ENCODE results near the gene ST3GAL4. TPM values are rescaled to one million over a fixed set of nuclear protein-coding genes. Genes with fewer than 3 reads are reported as not detected.
"Not testable (repeated sequence)": the region's sequence is repeated elsewhere in the genome, so short reads cannot be mapped to it uniquely, and the experiment has no call there.

The ST3GAL4 gene
- polyA plus RNA-seq, 1 donor (not counting 4 experiments of a cell fraction or from before 2014, with no cell fraction given): 24.6 TPM

- H3K4me3 ChIP-seq (ENCODE audit: control insufficient read depth in 2 of 3, extremely low read depth in 1 of 3, insufficient read depth in 2 of 3, low read depth in 1 of 3, low read length in 3 of 3); H3K4me2 ChIP-seq (ENCODE audit: control insufficient read depth, extremely low read depth, insufficient read depth, low read depth, low read length); H4K20me1 ChIP-seq (ENCODE audit: control insufficient read depth, extremely low read depth, insufficient read depth, low read length); H3K9me3 ChIP-seq (ENCODE audit: control insufficient read depth, low read depth, low read length); H2AFZ ChIP-seq (ENCODE audit: control insufficient read depth, low read length); dilution Hi-C loops (cut with MboI; ENCODE audit: extremely low pct_ligation_motif_present, low sequenced_read_pairs); H3K27ac ChIP-seq (ENCODE audit: control insufficient read depth, insufficient read depth, low read length); H3K9me1 ChIP-seq (ENCODE audit: control insufficient read depth, extremely low read depth, insufficient read depth, low read length); H3K9ac ChIP-seq (ENCODE audit: control insufficient read depth, extremely low read depth, insufficient read depth, low read length); H3K27me3 ChIP-seq (ENCODE audit: control insufficient read depth, extremely low read depth, insufficient read depth, low read length); FAIRE-seq; H3K36me3 ChIP-seq (ENCODE audit: control insufficient read depth in 2 of 2, extremely low read depth in 1 of 2, insufficient read depth in 2 of 2, low read length in 2 of 2); DNase-seq (ENCODE audit: low read depth, low spot score): not testable (repeated sequence)
- peaks cover 11% of the 10 kb centered on the region for H3K79me2 ChIP-seq (ENCODE audit: control insufficient read depth, insufficient read depth, low read length)
- peaks cover 33% of the 10 kb centered on the region for H3K4me1 ChIP-seq (ENCODE audit: control insufficient read depth, extremely low read depth, insufficient read depth, low read length)
These were observed 40.8 kb downstream of the ST3GAL4 start for GRCh38 chr11:126396266-126396665.

GRCh38 chr11:126396965-126397364, 41.5 kb downstream of the ST3GAL4 start:
- Histone ChIP-seq H3K4me3 (ENCODE audit: control insufficient read depth in 2 of 3, extremely low read depth in 1 of 3, insufficient read depth in 2 of 3, low read depth in 1 of 3, low read length in 3 of 3) (no peak overlapping the region), H4K20me1 (ENCODE audit: control insufficient read depth, extremely low read depth, insufficient read depth, low read length) (no peaks in the 10 kb centered on the region), H2AFZ (ENCODE audit: control insufficient read depth, low read length) (no peak overlapping the region), H3K9me3 (ENCODE audit: control insufficient read depth, low read depth, low read length) (no peaks in the 10 kb centered on the region), H3K9ac (ENCODE audit: control insufficient read depth, extremely low read depth, insufficient read depth, low read length) (no peak overlapping the region), H3K4me1 (ENCODE audit: control insufficient read depth, extremely low read depth, insufficient read depth, low read length) (peaks cover 26% of the 10 kb centered on the region), H3K36me3 (ENCODE audit: control insufficient read depth in 2 of 2, extremely low read depth in 1 of 2, insufficient read depth in 2 of 2, low read length in 2 of 2) (no peaks in the 10 kb centered on the region), H3K27ac (ENCODE audit: control insufficient read depth, insufficient read depth, low read length) (no peak overlapping the region), H3K9me1 (ENCODE audit: control insufficient read depth, extremely low read depth, insufficient read depth, low read length) (no peaks in the 10 kb centered on the region), H3K4me2 (ENCODE audit: control insufficient read depth, extremely low read depth, insufficient read depth, low read depth, low read length) (no peak overlapping the region), H3K79me2 (ENCODE audit: control insufficient read depth, insufficient read depth, low read length) (peaks cover 8% of the 10 kb centered on the region), H3K27me3 (ENCODE audit: control insufficient read depth, extremely low read depth, insufficient read depth, low read length) (no peaks in the 10 kb centered on the region)
- TF ChIP-seq CTCF (optimal IDR thresholded peaks at IDR 0.05 in 1 of 3, IDR thresholded peaks at IDR 0.05 in 1 of 3, conservative IDR thresholded peaks at IDR 0.05 in 1 of 3; ENCODE audit: extremely low read depth in 1 of 3, insufficient read depth in 2 of 3, low read length in 3 of 3) (no peak), EZH2 (IDR thresholded peaks at IDR 0.05; ENCODE audit: low read length) (no peak)
- FAIRE-seq: no peak
- no peak for DNase-seq (ENCODE audit: low read depth, low spot score)
- dilution Hi-C loops (cut with MboI; ENCODE audit: extremely low pct_ligation_motif_present, low sequenced_read_pairs): no loop called here

GRCh38 chr11:126398296-126398695, 42.8 kb downstream of the ST3GAL4 start:
- H3K79me2 ChIP-seq (ENCODE audit: control insufficient read depth, insufficient read depth, low read length): peaks cover 6% of the 10 kb centered on the region

More at GRCh38 chr11:126398296-126398695, 42.8 kb downstream of the ST3GAL4 start:
- dilution Hi-C loops (cut with MboI; ENCODE audit: extremely low pct_ligation_motif_present, low sequenced_read_pairs): no loop called here
- Histone ChIP-seq H3K9me1 (ENCODE audit: control insufficient read depth, extremely low read depth, insufficient read depth, low read length) (peaks cover 2% of the 10 kb centered on the region), H3K27me3 (ENCODE audit: control insufficient read depth, extremely low read depth, insufficient read depth, low read length) (no peaks in the 10 kb centered on the region), H3K27ac (ENCODE audit: control insufficient read depth, insufficient read depth, low read length) (no peak overlapping the region), H3K36me3 (ENCODE audit: control insufficient read depth in 2 of 2, extremely low read depth in 1 of 2, insufficient read depth in 2 of 2, low read length in 2 of 2) (no peaks in the 10 kb centered on the region), H4K20me1 (ENCODE audit: control insufficient read depth, extremely low read depth, insufficient read depth, low read length) (no peaks in the 10 kb centered on the region), H2AFZ (ENCODE audit: control insufficient read depth, low read length) (no peak overlapping the region), H3K4me3 (ENCODE audit: control insufficient read depth in 2 of 3, extremely low read depth in 1 of 3, insufficient read depth in 2 of 3, low read depth in 1 of 3, low read length in 3 of 3) (no peak overlapping the region), H3K4me2 (ENCODE audit: control insufficient read depth, extremely low read depth, insufficient read depth, low read depth, low read length) (no peak overlapping the region), H3K9me3 (ENCODE audit: control insufficient read depth, low read depth, low read length) (no peaks in the 10 kb centered on the region), H3K9ac (ENCODE audit: control insufficient read depth, extremely low read depth, insufficient read depth, low read length) (no peak overlapping the region), H3K4me1 (ENCODE audit: control insufficient read depth, extremely low read depth, insufficient read depth, low read length) (peaks cover 20% of the 10 kb centered on the region)
- TF ChIP-seq CTCF (optimal IDR thresholded peaks at IDR 0.05 in 1 of 3, IDR thresholded peaks at IDR 0.05 in 1 of 3, conservative IDR thresholded peaks at IDR 0.05 in 1 of 3; ENCODE audit: extremely low read depth in 1 of 3, insufficient read depth in 2 of 3, low read length in 3 of 3) (no peak), EZH2 (IDR thresholded peaks at IDR 0.05; ENCODE audit: low read length) (no peak)
- DNase-seq (ENCODE audit: low read depth, low spot score): no peak
- FAIRE-seq: no peak
